ENCODE results near the gene ITPKC.
"Not testable (repeated sequence)": the region's sequence is repeated elsewhere in the genome, so short reads cannot be mapped to it uniquely, and the experiment has no call there.

The ITPKC gene

GRCh38 chr19:40768869-40769268 lies 52.0 kb downstream of the ITPKC start:
- DNase-seq (ENCODE audit: low read depth), result no peak

- not testable (repeated sequence) for DNase-seq (ENCODE audit: low read depth)
Measured at GRCh38 chr19:40771101-40771862, 54.4 kb downstream of the ITPKC start.

- DNase-seq (ENCODE audit: low read depth), result no peak
Measured at GRCh38 chr19:40774916-40775631, 58.2 kb downstream of the ITPKC start, which contains the start of gene MIA. TSS of gene MIA (plus strand) at chr19:40775521. CDS start at chr19:40775543, 22 bp downstream.

- no peak for DNase-seq (ENCODE audit: low read depth)
Measured at GRCh38 chr19:40775632-40776022, 58.7 kb downstream of the ITPKC start.

GRCh38 chr19:40776364-40776763 lies 59.5 kb downstream of the ITPKC start:
- DNase-seq (ENCODE audit: low read depth), result no peak

GRCh38 chr19:40776932-40777644 lies 60.2 kb downstream of the ITPKC start:
- peak; percentile 67 for DNase-seq (ENCODE audit: low read depth)

GRCh38 chr19:40777645-40777936 lies 60.7 kb downstream of the ITPKC start:
- no peak for DNase-seq (ENCODE audit: low read depth)

- DNase-seq (ENCODE audit: low read depth), result peak; percentile 99
Measured at GRCh38 chr19:40777937-40778705, 61.2 kb downstream of the ITPKC start, which contains the start of gene RAB4B. TSS of gene RAB4B (plus strand) at chr19:40778247. CDS start at chr19:40778376, 129 bp downstream.

- no peak for DNase-seq (ENCODE audit: low read depth)
Measured at GRCh38 chr19:40778706-40779284, 61.9 kb downstream of the ITPKC start.

GRCh38 chr19:40780582-40780981 lies 63.7 kb downstream of the ITPKC start:
- DNase-seq (ENCODE audit: low read depth), result no peak

- no peak for DNase-seq (ENCODE audit: low read depth)
Measured at GRCh38 chr19:40781140-40781539, 64.2 kb downstream of the ITPKC start.

- DNase-seq (ENCODE audit: low read depth), result no peak
Measured at GRCh38 chr19:40783711-40784110, 66.8 kb downstream of the ITPKC start.

- not testable (repeated sequence) for DNase-seq (ENCODE audit: low read depth)
Measured at GRCh38 chr19:40784146-40784545, 67.2 kb downstream of the ITPKC start.

- DNase-seq (ENCODE audit: low read depth), result no peak
Measured at GRCh38 chr19:40785526-40785925, 68.6 kb downstream of the ITPKC start.

GRCh38 chr19:40786060-40787037 lies 69.4 kb downstream of the ITPKC start:
- DNase-seq (ENCODE audit: low read depth), result no peak

Data from stimulated activated CD8-positive, alpha-beta memory T cell treated with anti-CD3 and anti-CD28 coated beads, Interleukin-7, amount 100 ng/mL, for 24 hours (primary cell).